HCT116 (cell line): ENCODE data around the gene SPOP. TPM values are rescaled to one million over a fixed set of nuclear protein-coding genes. Genes with fewer than 3 reads are reported as not detected.

Experiments
- ATAC-seq: fragments of 200-7000 bp; cut with Tn5 transposase; 2 replicates; pipeline ENCODE4 v1.9.1; 2020; ENCODE audit warnings: mild to moderate bottlenecking, moderate library complexity
- BruUV-seq: library from RNA; stranded (reverse); fragments of 400-500 nt; replicated peaks from 2 replicates; lab custom pipeline; 2021; lab: Mats Ljungman, UMichigan
- CTCF ChIA-PET: fragments of 300-600 bp; sonication (Branson Sonifier 250); formaldehyde crosslinking; loops from one replicate; lab custom pipeline; 2021; ENCODE audit warnings: antibody characterized with exemption; lab: Charles Lee
- POLR2A ChIA-PET: fragments of 300-600, 350-600 bp; sonication (Branson Sonifier 250); formaldehyde crosslinking; loops from one replicate; lab custom pipeline; 2021; ENCODE audit warnings: antibody characterized with exemption; lab: Charles Lee
- RAD21 ChIA-PET, 2 experiments: fragments of 300-600 bp; sonication (Branson Sonifier 250); formaldehyde crosslinking; loops; one replicate each; lab custom pipeline; 2023; ENCODE audit warnings: low total read pairs in 2 of 2; ENCODE audit not compliant: uncharacterized antibody in 2 of 2, unreplicated experiment in 2 of 2, low non-redundant PET in 1 of 2; lab: Charles Lee
- DNase-seq: peaks from one replicate; pipeline ENCODE4 v3.0.0-alpha.2; 2010; ENCODE audit warnings: low read depth, low spot score
- H2AFZ ChIP-seq: fragments of 200-600 bp; shearing (Covaris generic), sonication (generic); 2 replicates; pipeline ENCODE4 v1.6.1; 2017; ENCODE audit warnings: low read depth, mixed run types, mixed read lengths, antibody characterized with exemption, low read length; ENCODE audit not compliant: poor library complexity, severe bottlenecking
- H3K27ac ChIP-seq: 2 replicates; pipeline ENCODE4 v1.5.1; 2012; ENCODE audit warnings: low read depth, low read length
- H3K27me3 ChIP-seq: fragments of 200-600 bp; sonication (generic); 2 replicates; pipeline ENCODE4 v1.6.1; 2016; ENCODE audit warnings: mixed run types, low read length, mixed read lengths; ENCODE audit not compliant: insufficient read depth
- H3K36me3 ChIP-seq, 2 experiments: fragments of 200-500 bp in 1 of 2; fragments of 200-600 bp in 1 of 2; sonication (Bioruptor generic) in 1 of 2; sonication (generic) in 1 of 2; 2 replicates each; pipeline versions ENCODE4 v1.5.1 to v1.6.1; 2014 to 2016; ENCODE audit warnings: low read length in 2 of 2, inconsistent platforms in 1 of 2, mixed read lengths in 1 of 2, mixed run types in 1 of 2; ENCODE audit not compliant: insufficient read depth in 2 of 2, control insufficient read depth in 1 of 2
- H3K4me1 ChIP-seq, 2 experiments: fragments of 200-600 bp in 1 of 2; sonication (generic) in 1 of 2; 2 replicates each; pipeline versions ENCODE4 v1.5.1 to v1.6.1; 2012 to 2017; ENCODE audit warnings: low read length in 2 of 2, inconsistent platforms in 1 of 2, mild to moderate bottlenecking in 1 of 2, mixed read lengths in 1 of 2, mixed run types in 1 of 2, moderate library complexity in 1 of 2; ENCODE audit not compliant: insufficient read depth in 2 of 2, control insufficient read depth in 1 of 2
- H3K4me2 ChIP-seq: fragments of 200-600 bp; sonication (generic); 2 replicates; pipeline ENCODE4 v1.6.1; 2017; ENCODE audit warnings: mixed run types, low read length, mixed read lengths
- H3K4me3 ChIP-seq, 2 experiments: fragments of 200-600 bp in 1 of 2; sonication (generic) in 1 of 2; replicated peaks in 1 of 2; 2 replicates each; pipeline ENCODE4 v1.5.1; 2011 to 2016; ENCODE audit warnings: low read length in 2 of 2, control low read depth in 1 of 2, low read depth in 1 of 2, mild to moderate bottlenecking in 1 of 2, mixed read lengths in 1 of 2, mixed run types in 1 of 2
- H3K79me2 ChIP-seq: fragments of 200-600 bp; sonication (generic); 2 replicates; pipeline ENCODE4 v1.6.1; 2017; ENCODE audit warnings: mild to moderate bottlenecking, mixed run types, low read length, moderate library complexity, mixed read lengths; ENCODE audit not compliant: insufficient read depth
- H3K9ac ChIP-seq: fragments of 200-600 bp; sonication (generic); 2 replicates; pipeline ENCODE4 v1.6.1; 2016; ENCODE audit warnings: low read length, mixed read lengths
- H3K9me2 ChIP-seq: fragments of 200-600 bp; sonication (generic), shearing (Covaris generic); 2 replicates; pipeline ENCODE4 v1.6.1; 2017; ENCODE audit warnings: mixed run types, mild to moderate bottlenecking, moderate library complexity; ENCODE audit not compliant: insufficient read depth
- H3K9me3 ChIP-seq, 2 experiments: fragments of 200-500 bp in 1 of 2; fragments of 200-600 bp in 1 of 2; sonication (Bioruptor generic) in 1 of 2; sonication (generic) in 1 of 2; 2 replicates each; pipeline ENCODE4 v1.6.1; 2014 to 2017; ENCODE audit warnings: low read length in 2 of 2, mixed read lengths in 2 of 2, inconsistent platforms in 1 of 2, low read depth in 1 of 2, mild to moderate bottlenecking in 1 of 2, mixed run types in 1 of 2, moderate library complexity in 1 of 2; ENCODE audit not compliant: control insufficient read depth in 1 of 2, insufficient read depth in 1 of 2
- H4K20me1 ChIP-seq: fragments of 200-600 bp; sonication (generic), shearing (Covaris generic); 2 replicates; pipeline ENCODE4 v1.6.1; 2017; ENCODE audit warnings: mixed run types, mild to moderate bottlenecking, moderate library complexity; ENCODE audit not compliant: insufficient read depth
- EGR1 ChIP-seq: IDR thresholded peaks from 2 replicates; pipeline ENCODE4 v1.6.1; 2012; ENCODE audit warnings: low read depth
- EZH2phosphoT487 ChIP-seq: fragments of 200-600 bp; IDR thresholded peaks from 2 replicates; pipeline ENCODE4 v1.6.1; 2018; ENCODE audit warnings: antibody characterized with exemption, borderline replicate concordance
- JUND ChIP-seq: IDR thresholded peaks from 2 replicates; pipeline ENCODE4 v1.6.1; 2012
- RAD21 ChIP-seq: IDR thresholded peaks from 2 replicates; pipeline ENCODE4 v1.6.1; 2012; ENCODE audit warnings: low read depth, mild to moderate bottlenecking
- SIN3A ChIP-seq: IDR thresholded peaks from 2 replicates; pipeline ENCODE4 v1.6.1; 2012; ENCODE audit warnings: low read depth
- SP1 ChIP-seq: IDR thresholded peaks from 2 replicates; pipeline ENCODE4 v1.6.1; 2012; ENCODE audit warnings: low read depth
- SRF ChIP-seq: IDR thresholded peaks from 2 replicates; pipeline ENCODE4 v1.6.1; 2012; ENCODE audit warnings: low read depth
- TCF7L2 ChIP-seq: IDR thresholded peaks from 2 replicates; pipeline ENCODE4 v1.7.0; 2011; ENCODE audit warnings: borderline replicate concordance, inconsistent platforms; ENCODE audit not compliant: insufficient read depth, insufficient read length; ENCODE audit errors: extremely low read depth
- ZFX ChIP-seq: fragments of 450-650 bp; IDR thresholded peaks from 2 replicates; pipeline ENCODE4 v1.6.1; 2017
- intact Hi-C: fragments of 100-400 bp; cut with micrococcal nuclease; formaldehyde crosslinking; loops from 2 replicates; pipeline ENCODE4 v1.10.0; 2022
- total RNA-seq: library from RNA; stranded (reverse); gene quantifications from one replicate; pipeline ENCODE4 v1.2.1, GENCODE V29; 2021; ENCODE audit not compliant: unreplicated experiment
- TF ChIP-seq, protein P1 (sequence below): IDR thresholded peaks from 2 replicates; pipeline ENCODE4 v1.6.1; 2011; ENCODE audit warnings: mild to moderate bottlenecking, low read length, moderate library complexity; ENCODE audit not compliant: insufficient replicate concordance; ENCODE audit errors: extremely low read depth

SPOP gene
- total RNA-seq, 1 experiment from 2014 or later = 85.1 TPM

DNA sequence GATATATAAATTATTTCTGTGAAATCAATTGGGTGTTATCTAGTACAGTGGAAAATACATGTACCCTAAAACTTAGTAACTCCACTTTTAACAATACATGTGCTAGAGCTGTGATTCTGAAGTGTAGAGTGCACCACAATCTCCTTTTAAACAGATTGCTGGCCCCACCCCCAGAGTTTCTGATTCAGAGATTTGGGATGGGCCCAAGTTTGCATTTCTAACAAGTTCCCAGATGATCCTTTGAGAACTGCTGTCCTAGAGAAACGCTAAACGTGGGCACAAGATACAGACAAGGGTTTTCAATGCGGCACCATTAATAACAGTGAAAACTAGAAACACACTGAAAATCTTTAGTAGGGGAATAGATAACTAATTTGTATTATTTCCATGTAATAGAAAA is 53.0 kb downstream of the SPOP start:
- no TSS peak for BruUV-seq
- H3K79me2 ChIP-seq = peaks cover 49% of the 10 kb centered on the region
- ChIA-PET RAD21 (no interaction called here), CTCF (interaction anchor here (1.1 kb wide), 1 partner anchor 55 kb away, joined by 3 read pairs; no protein-coding TSS in a partner anchor), POLR2A (interaction anchor here (0.6 kb wide), 1 partner anchor 54 kb away, joined by 3 read pairs; no protein-coding TSS in a partner anchor)
- H2AFZ ChIP-seq = no peak overlapping the region
- no peaks in the 10 kb centered on the region for H3K9me2 ChIP-seq
- ATAC-seq (no peak), DNase-seq (no peak)
- peaks cover 12 to 15% of the 10 kb centered on the region in 2 experiments; a peak in 3 of 4 replicates for H3K36me3 ChIP-seq
- H3K27me3 ChIP-seq = no peaks in the 10 kb centered on the region
- intact Hi-C loops = no loop called here
- H3K9ac ChIP-seq = no peak overlapping the region
- H3K27ac ChIP-seq = no peak overlapping the region
- H4K20me1 ChIP-seq = no peaks in the 10 kb centered on the region; the same call in 1 of the 2 replicates
- H3K4me3 ChIP-seq = no peak overlapping the region
- H3K9me3 ChIP-seq = no peaks in the 10 kb centered on the region
- no peak overlapping the region for H3K4me2 ChIP-seq
- TF ChIP-seq SRF (no peak), EGR1 (no peak), SP1 (no peak), EZH2phosphoT487 (no peak), RAD21 (no peak), JUND (no peak), SIN3A (no peak), TCF7L2 (no peak), ZFX (no peak)
- TF ChIP-seq, protein P1, sequence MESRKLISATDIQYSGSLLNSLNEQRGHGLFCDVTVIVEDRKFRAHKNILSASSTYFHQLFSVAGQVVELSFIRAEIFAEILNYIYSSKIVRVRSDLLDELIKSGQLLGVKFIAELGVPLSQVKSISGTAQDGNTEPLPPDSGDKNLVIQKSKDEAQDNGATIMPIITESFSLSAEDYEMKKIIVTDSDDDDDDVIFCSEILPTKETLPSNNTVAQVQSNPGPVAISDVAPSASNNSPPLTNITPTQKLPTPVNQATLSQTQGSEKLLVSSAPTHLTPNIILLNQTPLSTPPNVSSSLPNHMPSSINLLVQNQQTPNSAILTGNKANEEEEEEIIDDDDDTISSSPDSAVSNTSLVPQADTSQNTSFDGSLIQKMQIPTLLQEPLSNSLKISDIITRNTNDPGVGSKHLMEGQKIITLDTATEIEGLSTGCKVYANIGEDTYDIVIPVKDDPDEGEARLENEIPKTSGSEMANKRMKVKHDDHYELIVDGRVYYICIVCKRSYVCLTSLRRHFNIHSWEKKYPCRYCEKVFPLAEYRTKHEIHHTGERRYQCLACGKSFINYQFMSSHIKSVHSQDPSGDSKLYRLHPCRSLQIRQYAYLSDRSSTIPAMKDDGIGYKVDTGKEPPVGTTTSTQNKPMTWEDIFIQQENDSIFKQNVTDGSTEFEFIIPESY = no peak
- H3K4me1 ChIP-seq = no peaks in the 10 kb centered on the region
